Prostate gland (tissue), 2 donors: Measurements from ENCODE around the gene SNX25. TPM values are rescaled to one million over a fixed set of nuclear protein-coding genes. Genes with fewer than 3 reads are reported as not detected.
"Not testable (repeated sequence)": the region's sequence is repeated elsewhere in the genome, so short reads cannot be mapped to it uniquely, and the experiment has no call there.

ENCODE experiments used
- DNase-seq: peaks from one replicate; pipeline ENCODE4 v3.0.0-alpha.2; 2019; ENCODE audit warnings: low spot score
- H3K27ac ChIP-seq, 2 donors: fragments of 200-600 bp; sonication (generic); 2 replicates each; pipeline ENCODE4 v1.5.1; 2017 to 2019
- H3K27me3 ChIP-seq: fragments of 200-600 bp; sonication (generic); replicated peaks from 2 replicates; pipeline ENCODE4 v1.5.1; 2019; ENCODE audit not compliant: insufficient read depth
- H3K36me3 ChIP-seq, 2 donors: fragments of 200-600 bp; sonication (generic); 1 replicate in 1 of 2; 2 replicates in 1 of 2; pipeline versions ENCODE4 v1.5.1 to v1.8.1; 2017 to 2019
- H3K4me1 ChIP-seq: fragments of 200-600 bp; sonication (generic); replicated peaks from 2 replicates; pipeline ENCODE4 v1.5.1; 2019
- H3K4me3 ChIP-seq, 2 donors: fragments of 200-600 bp; sonication (generic); 2 replicates each; pipeline ENCODE4 v1.5.1; 2017 to 2019
- H3K9me3 ChIP-seq: fragments of 200-600 bp; sonication (generic); 2 replicates; pipeline ENCODE4 v1.5.1; 2017
- POLR2A ChIP-seq: fragments of 450-650 bp; IDR thresholded peaks from one replicate; pipeline ENCODE4 v1.6.1; 2016; ENCODE audit warnings: antibody characterized with exemption, mild to moderate bottlenecking
- POLR2AphosphoS5 ChIP-seq: sonication (generic); formaldehyde crosslinking; IDR thresholded peaks from one replicate; pipeline ENCODE4 v1.6.1; 2017; ENCODE audit warnings: antibody characterized with exemption
- WGBS: methylation state at CpG from one replicate; pipeline ENCODE4 v1.1.5; 2018; 5-methylcytosine and 5-hydroxymethylcytosine counted together
- intact Hi-C: fragments of 100-400 bp; cut with DNase I; formaldehyde crosslinking; loops from one replicate; pipeline ENCODE4 v1.14.2; 2022
- total RNA-seq, 2 donors: library from RNA; depleted of rRNA; stranded (reverse); fragments of >200 nt; gene quantifications; one replicate each; pipeline ENCODE4 v1.1.0, GENCODE V29; 2016
- TF ChIP-seq, protein P1 (sequence below), 4 experiments: fragments of 200-600 bp in 2 of 4; fragments of 450-650 bp in 2 of 4; sonication (generic) in 2 of 4; IDR thresholded peaks; 1 replicate in 3 of 4; 2 replicates in 1 of 4; pipeline ENCODE4 v1.5.1; 2016 to 2019; ENCODE audit warnings: antibody characterized with exemption in 4 of 4, mild to moderate bottlenecking in 2 of 4, moderate library complexity in 2 of 4

SNX25 gene
- total RNA-seq, 2 donors from 2014 or later, result 26.4 to 49.5 TPM

DNA sequence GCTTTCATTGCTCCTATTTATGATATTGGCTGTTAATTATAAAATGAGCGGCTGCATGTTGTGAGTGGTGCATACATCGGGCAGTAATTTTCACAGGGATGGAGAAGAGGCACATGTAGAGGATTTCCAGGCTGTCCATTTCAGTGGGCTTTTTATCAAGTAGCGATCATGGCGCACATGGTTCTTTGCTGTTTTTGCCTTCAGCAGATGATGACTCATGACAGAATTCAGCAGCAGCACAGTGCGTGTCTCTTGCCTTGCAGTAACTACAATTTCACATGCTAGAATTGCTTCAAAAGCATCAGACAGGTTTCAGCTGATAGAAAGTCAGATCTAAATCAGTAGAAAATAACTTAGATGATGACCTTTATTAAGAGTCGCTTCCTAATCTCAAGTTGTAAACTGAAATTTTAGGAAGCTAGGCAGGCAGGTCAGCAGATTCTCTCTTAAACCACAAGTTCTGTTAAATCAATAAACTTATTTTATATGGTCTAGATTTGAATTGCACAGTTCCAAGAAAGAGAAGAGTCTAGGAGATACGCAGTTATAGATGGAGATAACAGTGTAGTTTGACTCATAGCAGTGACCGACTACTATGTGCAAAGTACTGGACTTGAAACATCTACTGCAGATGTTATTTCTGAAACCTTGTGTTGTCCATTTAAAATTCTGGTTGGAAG is 150.5 kb downstream of the SNX25 start:
- Histone ChIP-seq H3K4me1 (no peaks in the 10 kb centered on the region), H3K4me3 (no peak overlapping the region), H3K36me3 (peaks cover 0 to 6% of the 10 kb centered on the region in 2 donors), H3K27me3 (no peaks in the 10 kb centered on the region), H3K27ac (peak overlapping the region in 1 of 2 donors; percentile 54), H3K9me3 (no peaks in the 10 kb centered on the region)
- WGBS, result 84% methylated on average over 8 of the region's 8 CpGs
- TF ChIP-seq POLR2A (no peak), POLR2AphosphoS5 (no peak)
- TF ChIP-seq, protein P1, sequence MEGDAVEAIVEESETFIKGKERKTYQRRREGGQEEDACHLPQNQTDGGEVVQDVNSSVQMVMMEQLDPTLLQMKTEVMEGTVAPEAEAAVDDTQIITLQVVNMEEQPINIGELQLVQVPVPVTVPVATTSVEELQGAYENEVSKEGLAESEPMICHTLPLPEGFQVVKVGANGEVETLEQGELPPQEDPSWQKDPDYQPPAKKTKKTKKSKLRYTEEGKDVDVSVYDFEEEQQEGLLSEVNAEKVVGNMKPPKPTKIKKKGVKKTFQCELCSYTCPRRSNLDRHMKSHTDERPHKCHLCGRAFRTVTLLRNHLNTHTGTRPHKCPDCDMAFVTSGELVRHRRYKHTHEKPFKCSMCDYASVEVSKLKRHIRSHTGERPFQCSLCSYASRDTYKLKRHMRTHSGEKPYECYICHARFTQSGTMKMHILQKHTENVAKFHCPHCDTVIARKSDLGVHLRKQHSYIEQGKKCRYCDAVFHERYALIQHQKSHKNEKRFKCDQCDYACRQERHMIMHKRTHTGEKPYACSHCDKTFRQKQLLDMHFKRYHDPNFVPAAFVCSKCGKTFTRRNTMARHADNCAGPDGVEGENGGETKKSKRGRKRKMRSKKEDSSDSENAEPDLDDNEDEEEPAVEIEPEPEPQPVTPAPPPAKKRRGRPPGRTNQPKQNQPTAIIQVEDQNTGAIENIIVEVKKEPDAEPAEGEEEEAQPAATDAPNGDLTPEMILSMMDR (IDR thresholded peaks at IDR 0.05), result no peak
- intact Hi-C loops, result no loop called here
- no peak for DNase-seq

DNA sequence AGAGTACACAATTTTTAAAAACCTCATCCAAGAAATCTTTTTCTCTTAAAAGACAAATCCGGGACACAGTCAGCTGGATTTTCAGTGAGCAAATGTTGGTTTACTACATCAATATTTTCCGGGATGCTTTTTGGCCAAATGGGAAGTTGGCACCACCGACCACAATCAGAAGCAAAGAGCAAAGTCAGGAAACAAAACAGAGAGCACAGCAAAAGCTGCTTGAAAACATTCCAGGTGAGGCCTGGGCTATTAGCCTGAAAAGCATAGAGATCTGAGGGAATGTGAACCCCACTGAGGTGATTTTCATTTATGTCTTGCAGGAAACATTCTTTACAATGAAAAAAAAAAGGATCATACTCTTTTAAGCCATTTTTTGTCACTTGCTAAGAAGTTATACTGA is 152.5 kb downstream of the SNX25 start:
- Histone ChIP-seq H3K27ac (no peak overlapping the region), H3K4me1 (no peaks in the 10 kb centered on the region), H3K9me3 (no peaks in the 10 kb centered on the region), H3K4me3 (no peak overlapping the region), H3K27me3 (no peaks in the 10 kb centered on the region), H3K36me3 (peaks cover 0 to 6% of the 10 kb centered on the region in 2 donors)
- 81% methylated on average over 3 of the region's 3 CpGs for WGBS
- intact Hi-C loops, result no loop called here
- TF ChIP-seq, protein P1 (IDR thresholded peaks at IDR 0.05), result no peak
- TF ChIP-seq POLR2A (no peak), POLR2AphosphoS5 (no peak)
- no peak for DNase-seq

DNA sequence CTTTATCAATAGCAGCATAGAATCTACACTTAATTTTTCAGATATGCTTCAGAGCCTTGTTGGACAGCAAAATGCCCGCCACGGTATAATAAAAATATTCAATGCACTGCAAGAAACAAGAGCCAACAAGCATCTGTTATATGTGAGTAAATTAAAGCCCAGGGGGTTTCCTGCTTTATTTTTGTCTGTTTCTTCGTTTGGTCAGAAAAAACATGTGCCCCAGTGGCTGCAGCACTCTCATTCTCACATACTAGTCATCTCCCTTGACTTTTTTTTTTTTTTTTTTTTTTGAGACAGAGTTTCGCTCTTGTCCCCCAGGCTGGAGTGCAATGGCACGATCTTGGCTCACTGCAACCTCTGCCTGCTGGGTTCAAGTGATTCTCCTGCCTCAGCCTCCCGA is 153.2 kb downstream of the SNX25 start:
- DNase-seq, H3K27ac ChIP-seq, H3K36me3 ChIP-seq, H3K27me3 ChIP-seq, H3K4me1 ChIP-seq, H3K4me3 ChIP-seq, H3K9me3 ChIP-seq, intact Hi-C loops: not testable (repeated sequence)
- 80% methylated on average over 6 of the region's 6 CpGs for WGBS

DNA sequence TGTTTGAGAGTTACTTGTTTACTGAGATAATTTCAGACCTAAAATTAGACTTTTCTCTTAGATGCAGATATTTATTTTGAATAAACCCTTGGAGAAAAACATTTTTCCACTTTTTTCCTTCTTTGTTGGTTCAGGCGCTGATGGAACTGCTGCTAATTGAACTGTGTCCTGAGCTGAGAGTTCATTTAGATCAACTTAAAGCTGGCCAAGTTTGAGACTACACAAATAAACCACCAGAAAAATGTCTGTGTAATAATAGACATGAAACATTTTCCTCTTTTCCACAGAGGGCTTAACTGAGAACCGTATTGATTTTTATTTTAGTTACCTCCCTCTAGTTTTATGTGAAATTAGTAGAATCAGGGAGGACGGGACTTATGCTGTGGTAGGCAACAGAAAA is 153.9 kb downstream of the SNX25 start:
- no peak overlapping the region for H3K4me3 ChIP-seq
- no peak for DNase-seq
- no peaks in the 10 kb centered on the region for H3K9me3 ChIP-seq
- H3K27ac ChIP-seq, result no peak overlapping the region
- intact Hi-C loops, result no loop called here
- H3K4me1 ChIP-seq, result no peaks in the 10 kb centered on the region
- H3K36me3 ChIP-seq, result peaks cover 0 to 6% of the 10 kb centered on the region in 2 donors
- no peaks in the 10 kb centered on the region for H3K27me3 ChIP-seq
- WGBS, result 70% methylated on average over 3 of the region's 3 CpGs
- TF ChIP-seq, protein P1 (IDR thresholded peaks at IDR 0.05), result no peak
- TF ChIP-seq POLR2AphosphoS5 (no peak), POLR2A (no peak)

DNA sequence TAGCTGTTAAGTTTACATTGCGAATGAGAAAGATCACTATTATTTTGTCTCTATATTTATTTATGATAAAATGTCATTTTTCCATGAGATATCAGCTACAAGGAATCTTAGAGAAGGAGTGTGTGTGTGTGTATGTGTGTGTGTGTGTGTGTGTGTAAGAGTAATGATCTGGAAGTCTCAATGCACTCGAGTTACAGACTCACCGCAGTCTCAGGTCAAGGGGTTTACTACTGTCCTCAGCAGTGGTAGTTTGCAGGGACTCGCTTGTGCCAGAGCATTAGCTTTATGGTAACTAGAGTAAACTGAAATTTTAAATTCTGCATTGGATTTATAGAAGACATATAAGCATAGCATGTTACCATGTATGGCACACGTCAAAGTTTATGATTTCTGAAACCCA is 155.5 kb downstream of the SNX25 start:
- peaks cover 0 to 6% of the 10 kb centered on the region in 2 donors for H3K36me3 ChIP-seq
- TF ChIP-seq, protein P1 (IDR thresholded peaks at IDR 0.05), result no peak
- TF ChIP-seq POLR2AphosphoS5 (no peak), POLR2A (no peak)
- DNase-seq, result no peak
- intact Hi-C loops, result no loop called here
- 89% methylated on average over 5 of the region's 5 CpGs for WGBS
- no peak overlapping the region for H3K27ac ChIP-seq
- no peaks in the 10 kb centered on the region for H3K9me3 ChIP-seq
- H3K27me3 ChIP-seq, result no peaks in the 10 kb centered on the region
- H3K4me1 ChIP-seq, result no peaks in the 10 kb centered on the region
- no peak overlapping the region for H3K4me3 ChIP-seq
